Stromal cell of bone marrow (primary cell): Measurements from ENCODE around the gene MRPL3.
"Not testable (repeated sequence)": the region's sequence is repeated elsewhere in the genome, so short reads cannot be mapped to it uniquely, and the experiment has no call there.

Experiments used
- DNase-seq: peaks from one replicate; pipeline ENCODE4 v3.0.0-alpha.2; 2012; ENCODE audit warnings: low read depth

Gene MRPL3

GRCh38 chr3:131494706-131495105 is 8.1 kb downstream of the MRPL3 start:
- DNase-seq: no peak

GRCh38 chr3:131491775-131492174 is 11.0 kb downstream of the MRPL3 start:
- DNase-seq: no peak

DNA sequence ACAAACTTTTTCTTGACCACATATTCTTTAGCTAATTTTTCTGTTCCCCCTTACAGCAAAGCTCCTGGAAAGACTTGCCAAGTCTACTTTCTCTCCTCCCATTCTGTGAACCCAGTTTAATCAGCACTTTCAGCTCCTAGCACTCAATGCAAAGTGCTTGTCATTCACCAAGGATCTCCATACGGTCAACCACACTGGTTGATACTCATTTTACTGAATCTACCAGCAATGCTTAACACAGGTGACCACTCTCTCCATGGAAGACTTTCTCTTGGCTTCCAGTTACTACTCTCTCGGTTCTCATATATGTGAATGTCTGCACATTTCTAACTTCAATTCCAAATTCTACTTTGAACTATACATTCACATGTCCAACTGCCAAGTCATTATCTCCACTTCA is 11.7 kb downstream of the MRPL3 start:
- DNase-seq: no peak

GRCh38 chr3:131486545-131486944 is 16.2 kb downstream of the MRPL3 start:
- not testable (repeated sequence) for DNase-seq

DNA sequence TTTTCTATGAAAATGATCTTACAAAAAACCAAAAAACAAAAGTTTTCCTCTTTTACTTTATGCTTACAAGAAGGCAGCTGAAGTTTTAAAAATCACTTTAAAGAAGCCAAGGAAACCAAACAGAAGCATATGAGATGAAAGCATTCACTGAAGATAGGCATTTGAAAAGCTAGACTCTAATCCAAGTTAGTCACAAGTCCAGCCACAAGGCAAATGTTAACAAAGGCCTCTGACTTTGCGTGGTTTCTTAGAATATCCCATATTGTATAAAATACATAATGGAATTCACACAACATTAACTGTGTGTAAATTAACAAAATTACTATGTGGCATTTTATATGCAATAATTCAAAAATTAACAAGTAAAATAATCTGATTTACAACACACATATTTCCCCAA is 17.7 kb downstream of the MRPL3 start:
- no peak for DNase-seq

DNA sequence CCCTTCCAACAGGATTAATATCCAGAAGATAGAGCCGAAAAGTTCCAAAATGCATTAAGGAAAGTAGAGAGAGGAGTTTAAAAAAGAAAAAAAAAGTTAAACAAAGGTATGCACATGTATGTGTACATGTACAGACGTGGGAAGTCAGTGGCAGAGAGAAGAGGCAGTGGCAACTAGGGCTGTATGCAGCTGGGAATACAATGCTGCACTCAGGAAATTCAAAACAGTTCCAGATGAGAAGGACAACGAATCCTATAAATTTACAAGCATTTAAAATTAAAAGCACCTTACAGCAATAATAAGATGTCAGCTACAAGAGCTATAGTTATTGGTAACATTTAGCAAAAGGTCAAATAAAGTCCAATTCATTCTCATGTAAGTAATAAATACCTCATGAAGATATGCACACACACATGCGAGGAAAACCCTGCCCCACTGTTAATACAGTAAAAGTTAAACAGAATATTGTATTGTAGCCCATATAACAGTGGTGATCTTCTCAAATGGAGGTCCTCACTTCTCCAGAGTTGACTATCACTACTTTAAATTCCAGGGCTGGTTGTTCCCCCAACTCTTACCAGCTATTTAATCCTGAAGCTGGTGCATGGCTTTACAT is 18.2 kb downstream of the MRPL3 start:
- DNase-seq: no peak

DNA sequence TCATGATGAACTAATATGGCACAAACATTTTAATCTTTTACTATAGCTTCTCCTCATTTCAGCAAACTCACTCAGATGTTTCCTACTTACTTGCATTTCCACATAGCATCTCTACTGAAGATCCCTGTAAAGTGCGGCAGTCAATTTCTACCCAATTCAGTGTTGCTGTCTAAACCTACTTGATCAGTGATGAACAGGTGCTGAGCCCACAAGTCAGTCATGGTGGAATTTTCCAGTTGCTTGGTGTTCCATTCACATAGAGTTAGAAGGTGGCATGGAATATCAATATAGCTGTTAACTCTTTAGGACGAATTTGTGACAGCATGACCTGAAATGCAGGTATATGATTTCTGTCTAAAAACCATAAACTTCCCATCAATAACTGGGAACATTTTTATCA is 22.7 kb downstream of the MRPL3 start:
- no peak for DNase-seq

DNA sequence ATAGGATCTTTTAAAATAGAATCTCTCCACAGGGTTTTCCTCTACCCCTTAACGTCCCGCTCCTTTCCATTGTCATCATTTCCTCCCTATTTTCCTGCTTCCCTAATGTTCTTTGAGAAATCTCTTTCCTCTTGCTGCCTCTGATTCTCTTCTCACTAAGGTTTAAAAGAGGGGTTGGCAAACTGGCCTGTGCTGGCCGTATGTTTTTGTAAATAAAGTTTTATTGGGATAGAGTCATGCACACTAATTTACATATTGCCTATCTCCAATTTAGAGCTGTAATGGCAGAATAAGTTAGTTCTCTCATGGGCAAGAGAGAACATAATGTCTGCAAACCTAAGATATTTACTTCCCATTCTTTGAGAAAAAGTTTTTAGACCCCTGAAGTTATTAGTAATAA is 25.0 kb downstream of the MRPL3 start:
- no peak for DNase-seq

- DNase-seq: no peak
These were observed 28.7 kb downstream of the MRPL3 start for GRCh38 chr3:131474115-131474514.

GRCh38 chr3:131470377-131470776 is 32.4 kb downstream of the MRPL3 start:
- no peak for DNase-seq

GRCh38 chr3:131458653-131459052 is 44.1 kb downstream of the MRPL3 start:
- no peak for DNase-seq

GRCh38 chr3:131457220-131457619 is 45.6 kb downstream of the MRPL3 start:
- no peak for DNase-seq

DNA sequence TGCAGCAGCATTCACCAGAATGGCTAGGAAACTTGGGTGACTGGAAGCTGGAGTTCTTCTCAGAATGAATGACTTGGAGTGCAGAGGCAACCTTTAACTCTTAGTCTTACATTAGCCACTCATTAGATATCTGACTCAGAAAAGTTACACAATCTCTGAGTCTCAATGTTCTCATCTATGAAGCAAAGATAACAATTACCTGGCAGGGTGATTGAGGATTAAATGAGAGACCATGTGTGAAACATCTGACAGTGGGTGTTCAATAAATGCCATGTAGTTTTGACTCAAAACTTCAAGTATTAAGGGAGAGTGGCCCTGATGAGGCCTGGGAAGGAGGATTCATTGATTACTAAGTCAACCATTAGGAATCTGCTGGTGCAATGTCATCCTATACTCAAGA is 48.3 kb downstream of the MRPL3 start:
- DNase-seq: peak; percentile 27

- DNase-seq: no peak
These were observed 49.2 kb downstream of the MRPL3 start for GRCh38 chr3:131453533-131453932.

- no peak for DNase-seq
These were observed 55.4 kb downstream of the MRPL3 start for GRCh38 chr3:131447349-131447748.

GRCh38 chr3:131444180-131444579 is 58.6 kb downstream of the MRPL3 start:
- no peak for DNase-seq

- DNase-seq: no peak
These were observed 63.7 kb downstream of the MRPL3 start for GRCh38 chr3:131439084-131439483.

GRCh38 chr3:131435000-131435399 is 67.8 kb downstream of the MRPL3 start:
- DNase-seq: no peak

GRCh38 chr3:131432441-131432840 is 70.3 kb downstream of the MRPL3 start:
- no peak for DNase-seq

GRCh38 chr3:131431754-131432153 is 71.0 kb downstream of the MRPL3 start:
- DNase-seq: no peak

- DNase-seq: no peak
These were observed 75.5 kb downstream of the MRPL3 start for GRCh38 chr3:131427226-131427625.

DNA sequence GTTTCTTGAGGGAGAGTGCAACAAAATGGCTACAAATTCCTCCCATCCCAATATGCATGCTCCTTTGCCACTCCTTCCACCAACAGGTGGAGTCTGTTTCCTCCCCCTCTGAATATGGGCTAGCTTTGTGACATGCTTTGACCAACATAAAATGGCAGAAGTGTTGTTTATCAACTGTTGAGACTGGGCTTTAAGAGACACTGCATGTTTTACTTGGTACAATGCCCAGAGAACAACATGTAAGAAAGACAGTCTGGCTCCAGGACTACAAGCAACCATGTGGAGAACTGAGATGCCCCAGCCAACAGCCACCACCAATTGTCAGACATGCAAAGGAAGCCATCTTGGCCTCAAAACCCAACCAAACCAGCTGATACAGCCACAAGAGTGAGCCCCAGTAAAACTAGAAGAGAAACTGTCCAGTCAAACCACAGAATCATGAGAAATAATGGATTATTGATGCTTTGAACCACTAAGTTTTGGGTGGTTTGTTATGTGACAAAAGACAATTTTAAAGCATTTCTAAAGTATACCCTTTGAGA is 80.7 kb downstream of the MRPL3 start:
- DNase-seq: no peak

DNA sequence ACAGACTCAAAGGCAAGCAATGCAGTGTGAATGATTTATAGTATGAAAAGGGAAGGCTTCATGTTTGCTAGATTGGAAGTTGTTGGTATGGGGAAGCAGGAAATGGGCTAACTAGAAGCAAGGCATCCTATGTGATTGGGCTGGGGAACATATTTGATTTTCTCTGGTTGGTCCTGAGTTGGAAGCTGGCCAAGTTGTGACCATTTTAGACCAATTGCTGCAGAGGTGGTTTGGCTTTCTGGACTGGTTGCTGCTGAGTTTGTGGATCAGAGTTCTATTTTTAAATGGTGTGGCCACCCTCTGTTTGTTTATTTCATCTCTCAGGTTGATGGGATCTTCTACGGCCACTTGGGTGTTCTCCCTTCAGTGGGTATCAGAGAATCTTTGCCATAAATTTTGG is 81.5 kb downstream of the MRPL3 start:
- DNase-seq: no peak

GRCh38 chr3:131417751-131418150 is 85.0 kb downstream of the MRPL3 start:
- DNase-seq: no peak
